Right ventricle myocardium superior (tissue), 1 donor: Measurements from ENCODE around the gene TBC1D3K. TPM values are rescaled to one million over a fixed set of nuclear protein-coding genes. Genes with fewer than 3 reads are reported as not detected.
"Not testable (repeated sequence)": the region's sequence is repeated elsewhere in the genome, so short reads cannot be mapped to it uniquely, and the experiment has no call there.

Experiments used
- ATAC-seq: fragments of 200-7000 bp; cut with Tn5 transposase; one replicate; pipeline ENCODE4 v1.9.1; 2020; ENCODE audit warnings: mild to moderate bottlenecking; ENCODE audit not compliant: poor library complexity
- DNase-seq: peaks from one replicate; pipeline ENCODE4 v3.0.0-alpha.2; 2020
- intact Hi-C: fragments of 100-400 bp; cut with DNase I; formaldehyde crosslinking; loops from one replicate; pipeline ENCODE4 v1.11.2; 2022
- long read RNA-seq: library from polyadenylated mRNA; unstranded; transcript quantifications from one replicate; pipeline ENCODE4 v2.0.0, GENCODE V29; 2021
- total RNA-seq: library from RNA; stranded (reverse); fragmentation: NEBNext Ultra II Directional; extraction: Animal tissue kit (Norgen Biotek cat#: 25700); gene quantifications from one replicate; pipeline ENCODE4 v1.2.1, GENCODE V29; 2021
- donor health status: DM: no; HTN: yes; CAD: no; lungs with severe emphysema.

Gene TBC1D3K
- not detected for total RNA-seq
- long read RNA-seq: 0 reads

DNA sequence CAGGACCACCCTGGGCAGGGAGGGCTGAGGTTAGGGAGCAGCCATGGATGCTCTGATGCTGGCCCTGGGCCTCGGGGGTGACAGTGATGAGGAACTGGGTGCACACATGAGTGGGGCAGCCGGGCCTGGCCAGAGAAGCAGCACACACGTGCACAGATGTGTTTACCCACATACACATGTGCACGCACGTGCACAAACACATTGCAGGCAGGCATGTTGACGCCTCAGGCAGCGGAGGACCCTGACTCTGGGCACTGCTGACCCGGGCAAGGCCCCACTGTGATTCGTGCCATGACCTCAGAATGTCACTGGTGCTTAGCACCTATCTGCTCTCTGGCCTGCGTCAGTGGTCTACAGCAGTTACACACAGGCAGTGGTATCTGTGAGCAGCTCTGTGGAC is at the start of gene TBC1D3K:
Gene TBC1D3K (plus strand): TSS at position 301 of the 400 bp plus-strand sequence. CDS start 1,585 bp downstream, outside the sequence.
- ATAC-seq, DNase-seq, intact Hi-C loops: not testable (repeated sequence)

DNA sequence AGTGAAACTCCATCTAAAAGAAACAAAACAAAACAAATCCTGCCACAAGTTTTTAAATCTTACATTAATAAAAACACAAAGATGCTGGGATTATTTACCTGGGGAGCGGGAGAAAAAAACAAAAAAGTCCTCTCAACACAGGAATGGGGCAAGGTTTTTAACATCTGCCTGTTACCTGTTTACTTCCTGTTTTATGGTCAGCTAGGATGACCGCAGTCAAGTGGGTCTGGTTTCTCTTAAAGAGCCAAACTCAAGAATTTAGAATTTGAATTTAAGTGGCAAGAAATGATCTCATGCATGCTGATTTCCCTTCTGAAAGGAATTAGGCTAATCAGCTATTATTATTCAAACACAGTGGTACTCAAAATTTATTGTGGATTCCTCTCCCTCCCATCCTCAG is 39.7 kb upstream of the TBC1D3K start:
- ATAC-seq (no peak), DNase-seq (no peak)
- intact Hi-C loops: no loop called here

DNA sequence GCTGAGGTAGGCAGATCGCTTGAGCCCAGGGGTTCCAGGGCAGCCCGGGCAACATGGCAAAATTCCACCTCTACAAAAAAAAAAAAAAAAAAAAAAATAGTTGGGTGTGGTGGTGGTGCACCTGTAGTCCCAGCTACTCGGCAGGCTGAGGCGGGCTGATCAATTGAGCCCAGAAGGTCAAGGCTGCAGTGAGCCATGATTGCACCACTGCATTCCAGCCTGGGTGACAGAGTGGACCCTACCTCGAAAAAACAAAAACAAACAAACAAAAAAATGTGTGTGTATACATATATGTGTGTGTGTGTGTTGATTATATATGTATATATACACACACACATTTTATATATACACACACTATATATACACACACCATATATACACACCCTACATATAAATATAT is 39.1 kb upstream of the TBC1D3K start:
- DNase-seq (no peak), ATAC-seq (no peak)
- intact Hi-C loops: no loop called here

DNA sequence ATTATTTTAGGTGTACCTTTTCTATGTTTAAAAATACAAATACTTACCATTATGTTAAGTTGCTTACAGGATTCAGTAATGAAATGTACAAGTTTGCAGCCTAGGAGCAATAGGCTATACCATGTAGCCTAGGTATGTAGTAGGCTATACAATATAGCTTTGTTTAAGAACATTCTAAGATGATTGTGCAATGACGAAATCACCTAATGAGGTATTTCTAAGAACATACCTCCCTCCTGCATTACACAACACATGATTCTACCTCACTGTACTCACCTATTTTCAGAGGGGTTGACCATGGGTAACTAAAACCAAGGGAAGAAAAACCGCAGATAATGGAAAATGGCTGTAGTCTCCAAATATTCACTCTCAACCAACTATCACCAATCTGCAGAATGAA is 35.3 kb upstream of the TBC1D3K start:
- DNase-seq: no peak
- intact Hi-C loops: no loop called here
- ATAC-seq: no peak

DNA sequence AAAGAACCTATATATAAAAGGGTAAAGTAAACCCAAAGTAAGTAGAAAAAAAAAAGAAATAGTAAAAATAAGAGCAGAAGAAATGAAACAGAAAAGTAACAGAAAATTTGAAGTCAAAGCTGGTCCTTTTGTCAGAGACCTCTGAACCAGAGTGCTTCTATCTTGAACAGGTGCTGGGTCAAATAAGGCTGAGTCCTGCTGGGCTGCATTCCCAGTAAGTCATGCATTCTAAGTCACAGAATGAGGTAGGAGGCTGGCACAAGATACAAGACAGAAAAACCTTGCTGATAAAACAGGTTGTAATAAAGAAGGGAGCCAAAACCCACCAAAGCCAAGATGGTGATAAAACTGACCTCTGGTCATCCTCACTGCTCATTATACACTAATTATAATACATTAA is 27.3 kb upstream of the TBC1D3K start:
- intact Hi-C loops, DNase-seq: not testable (repeated sequence)
- peak; percentile 65 for ATAC-seq

Other genes with a start within 250 kb of the TBC1D3K start
- not detected for gene HNF1B, start 179.4 kb upstream of the TBC1D3K start, total RNA-seq
- 7.4 TPM for gene TBC1D3L, start 64.6 kb downstream of the TBC1D3K start, total RNA-seq
- gene TBC1D3D, start 79.6 kb downstream of the TBC1D3K start, total RNA-seq: not detected
- gene TBC1D3C, start 144.2 kb downstream of the TBC1D3K start, total RNA-seq: not detected
- not detected for gene TBC1D3E, start 203.5 kb downstream of the TBC1D3K start, total RNA-seq